ENCODE data around the gene SLC2A6.

Gene SLC2A6

DNA sequence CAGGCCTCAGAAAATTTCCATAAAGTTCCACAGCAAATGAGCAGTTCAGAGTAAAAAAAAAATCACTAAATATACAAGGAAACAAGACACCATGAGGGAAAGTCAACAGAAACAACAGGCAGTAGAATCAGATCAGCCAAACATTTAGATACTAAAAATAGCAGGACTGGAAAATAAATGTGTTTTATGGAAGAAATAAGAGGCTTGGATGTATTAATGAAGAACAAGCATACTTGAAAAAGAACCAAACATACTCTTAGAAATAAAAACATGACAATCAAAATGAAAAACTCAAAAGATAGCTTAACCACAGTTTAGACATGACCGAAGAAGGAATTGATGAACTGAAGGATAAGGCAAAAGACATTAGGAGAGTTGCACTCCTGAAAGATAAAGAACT lies 23.2 kb upstream of the SLC2A6 start:
- TF ChIP-seq EZH2 (IDR thresholded peaks at IDR 0.05; ENCODE audit: borderline replicate concordance, low read length): no peak
- TF ChIP-seq, protein P1, sequence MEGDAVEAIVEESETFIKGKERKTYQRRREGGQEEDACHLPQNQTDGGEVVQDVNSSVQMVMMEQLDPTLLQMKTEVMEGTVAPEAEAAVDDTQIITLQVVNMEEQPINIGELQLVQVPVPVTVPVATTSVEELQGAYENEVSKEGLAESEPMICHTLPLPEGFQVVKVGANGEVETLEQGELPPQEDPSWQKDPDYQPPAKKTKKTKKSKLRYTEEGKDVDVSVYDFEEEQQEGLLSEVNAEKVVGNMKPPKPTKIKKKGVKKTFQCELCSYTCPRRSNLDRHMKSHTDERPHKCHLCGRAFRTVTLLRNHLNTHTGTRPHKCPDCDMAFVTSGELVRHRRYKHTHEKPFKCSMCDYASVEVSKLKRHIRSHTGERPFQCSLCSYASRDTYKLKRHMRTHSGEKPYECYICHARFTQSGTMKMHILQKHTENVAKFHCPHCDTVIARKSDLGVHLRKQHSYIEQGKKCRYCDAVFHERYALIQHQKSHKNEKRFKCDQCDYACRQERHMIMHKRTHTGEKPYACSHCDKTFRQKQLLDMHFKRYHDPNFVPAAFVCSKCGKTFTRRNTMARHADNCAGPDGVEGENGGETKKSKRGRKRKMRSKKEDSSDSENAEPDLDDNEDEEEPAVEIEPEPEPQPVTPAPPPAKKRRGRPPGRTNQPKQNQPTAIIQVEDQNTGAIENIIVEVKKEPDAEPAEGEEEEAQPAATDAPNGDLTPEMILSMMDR (IDR thresholded peaks at IDR 0.05; ENCODE audit: low read length): no peak
- no peaks in the 10 kb centered on the region for H4K20me1 ChIP-seq (ENCODE audit: insufficient read depth, low read length)
- peaks cover 16% of the 10 kb centered on the region; the same call in 1 of the 2 replicates for H3K27me3 ChIP-seq (ENCODE audit: insufficient read depth, low read length)

DNA sequence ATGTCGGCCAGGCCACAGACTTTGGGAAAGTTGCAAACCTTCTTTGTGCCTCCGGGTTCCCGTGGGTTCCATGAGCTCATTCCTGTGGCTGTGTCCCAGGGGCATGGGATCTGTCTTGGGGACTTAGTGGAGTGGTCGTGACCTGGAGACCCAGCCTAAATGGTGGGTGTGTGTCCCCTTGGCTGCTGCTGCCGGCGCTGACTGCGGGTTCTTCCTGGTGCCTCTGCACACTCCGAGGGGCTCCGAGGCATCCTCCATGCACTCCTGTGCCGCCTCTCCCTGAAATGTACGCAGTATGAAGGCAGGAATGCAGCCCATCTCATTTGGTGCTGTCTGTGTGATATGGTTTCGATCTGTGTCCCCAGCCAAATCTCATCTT lies 21.0 kb upstream of the SLC2A6 start:
- no peaks in the 10 kb centered on the region for H3K79me2 ChIP-seq (ENCODE audit: insufficient read depth, low read length)
- H3K4me3 ChIP-seq (ENCODE audit: low read depth, low read length, poor library complexity, severe bottlenecking): no peak overlapping the region
- H3K27ac ChIP-seq (ENCODE audit: low read depth, low read length, poor library complexity, severe bottlenecking): no peak overlapping the region
- no peak overlapping the region for H2AFZ ChIP-seq (ENCODE audit: low read length)
- H4K20me1 ChIP-seq (ENCODE audit: insufficient read depth, low read length): no peaks in the 10 kb centered on the region
- no peak overlapping the region for H3K9ac ChIP-seq (ENCODE audit: low read length)
- no peak for TF ChIP-seq EZH2 (IDR thresholded peaks at IDR 0.05; ENCODE audit: borderline replicate concordance, low read length)
- TF ChIP-seq, protein P1 (IDR thresholded peaks at IDR 0.05; ENCODE audit: low read length): no peak
- peaks cover 12% of the 10 kb centered on the region; the same call in 1 of the 2 replicates for H3K27me3 ChIP-seq (ENCODE audit: insufficient read depth, low read length)
- peaks cover 6% of the 10 kb centered on the region; the same call in 1 of the 2 replicates for H3K9me3 ChIP-seq (ENCODE audit: low read length)
- H3K4me2 ChIP-seq (ENCODE audit: low read length): no peak overlapping the region
- no peaks in the 10 kb centered on the region for H3F3A ChIP-seq (ENCODE audit: insufficient read depth, low read length)
- no peaks in the 10 kb centered on the region; the same call in 1 of the 2 replicates for H3K36me3 ChIP-seq (ENCODE audit: insufficient read depth, low read length)
- no peaks in the 10 kb centered on the region for H3K9me2 ChIP-seq (ENCODE audit: low read depth, low read length)
- no peaks in the 10 kb centered on the region for H3K4me1 ChIP-seq (ENCODE audit: insufficient read depth, low read length, severe bottlenecking)

More for the DNA sequence above, 23.2 kb upstream of the SLC2A6 start:
- no peaks in the 10 kb centered on the region for H3K9me2 ChIP-seq (ENCODE audit: low read depth, low read length)
- H3K4me2 ChIP-seq (ENCODE audit: low read length): no peak overlapping the region
- H3F3A ChIP-seq (ENCODE audit: insufficient read depth, low read length): no peaks in the 10 kb centered on the region
- H3K9me3 ChIP-seq (ENCODE audit: low read length): peaks cover 6% of the 10 kb centered on the region; the same call in 1 of the 2 replicates
- no peak overlapping the region for H3K27ac ChIP-seq (ENCODE audit: low read depth, low read length, poor library complexity, severe bottlenecking)
- no peak overlapping the region for H3K9ac ChIP-seq (ENCODE audit: low read length)
- H3K4me3 ChIP-seq (ENCODE audit: low read depth, low read length, poor library complexity, severe bottlenecking): no peak overlapping the region
- no peaks in the 10 kb centered on the region for H3K79me2 ChIP-seq (ENCODE audit: insufficient read depth, low read length)
- no peaks in the 10 kb centered on the region; the same call in 1 of the 2 replicates for H3K36me3 ChIP-seq (ENCODE audit: insufficient read depth, low read length)
- H2AFZ ChIP-seq (ENCODE audit: low read length): no peak overlapping the region
- H3K4me1 ChIP-seq (ENCODE audit: insufficient read depth, low read length, severe bottlenecking): no peaks in the 10 kb centered on the region

DNA sequence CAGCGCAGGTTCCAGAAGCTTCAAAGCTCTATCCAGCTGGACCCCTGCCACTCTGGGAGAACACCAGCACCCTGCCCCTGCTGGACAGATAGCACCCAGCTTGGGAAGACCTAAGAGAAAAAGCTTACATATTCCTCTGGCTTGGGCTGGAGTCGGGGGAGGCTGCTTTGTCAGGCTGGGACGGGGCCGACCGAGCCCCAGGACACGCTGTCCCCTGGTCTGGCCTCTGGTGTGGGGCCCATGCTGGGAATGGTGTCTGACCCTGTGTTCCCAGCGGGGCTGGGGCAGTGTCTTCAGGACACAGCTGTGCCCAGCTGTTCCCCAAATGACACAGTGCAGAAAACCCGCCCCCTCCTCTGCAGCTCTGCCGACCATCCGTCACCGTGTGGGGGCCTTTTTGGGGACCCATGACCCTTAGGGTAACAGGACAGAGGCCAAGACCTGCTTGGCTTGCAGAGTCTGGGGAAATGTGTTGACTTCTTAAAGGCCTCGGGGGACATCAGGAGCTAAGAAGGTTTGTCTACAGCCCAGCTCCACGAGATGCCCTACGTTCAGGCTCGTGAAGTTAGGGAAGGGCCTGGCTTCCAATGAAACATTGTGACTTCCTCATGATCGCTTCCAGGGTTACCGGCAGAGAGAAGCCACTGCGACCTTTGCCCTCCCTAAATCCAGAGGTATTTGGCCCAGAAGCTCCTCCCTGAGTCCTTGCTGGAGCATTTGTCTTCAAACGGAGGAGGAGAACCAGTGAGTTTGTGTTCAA lies 20.4 kb upstream of the SLC2A6 start:
- H3F3A ChIP-seq (ENCODE audit: insufficient read depth, low read length): no peaks in the 10 kb centered on the region
- no peaks in the 10 kb centered on the region for H3K79me2 ChIP-seq (ENCODE audit: insufficient read depth, low read length)
- H2AFZ ChIP-seq (ENCODE audit: low read length): no peak overlapping the region
- peaks cover 6% of the 10 kb centered on the region; the same call in 1 of the 2 replicates for H3K9me3 ChIP-seq (ENCODE audit: low read length)
- no peak overlapping the region for H3K4me3 ChIP-seq (ENCODE audit: low read depth, low read length, poor library complexity, severe bottlenecking)
- no peak overlapping the region for H3K4me2 ChIP-seq (ENCODE audit: low read length)
- no peak overlapping the region for H3K27ac ChIP-seq (ENCODE audit: low read depth, low read length, poor library complexity, severe bottlenecking)
- no peak overlapping the region for H3K9ac ChIP-seq (ENCODE audit: low read length)
- no peaks in the 10 kb centered on the region for H3K9me2 ChIP-seq (ENCODE audit: low read depth, low read length)
- H3K4me1 ChIP-seq (ENCODE audit: insufficient read depth, low read length, severe bottlenecking): no peaks in the 10 kb centered on the region
- H3K27me3 ChIP-seq (ENCODE audit: insufficient read depth, low read length): peaks cover 12% of the 10 kb centered on the region; the same call in 1 of the 2 replicates
- TF ChIP-seq, protein P1 (IDR thresholded peaks at IDR 0.05; ENCODE audit: low read length): no peak
- no peak for TF ChIP-seq EZH2 (IDR thresholded peaks at IDR 0.05; ENCODE audit: borderline replicate concordance, low read length)
- no peaks in the 10 kb centered on the region; the same call in 1 of the 2 replicates for H3K36me3 ChIP-seq (ENCODE audit: insufficient read depth, low read length)
- no peaks in the 10 kb centered on the region for H4K20me1 ChIP-seq (ENCODE audit: insufficient read depth, low read length)

Measured in OCI-LY1 (cell line).